Upper lobe of left lung (tissue), 6 donors: Measurements from ENCODE around the gene BMP6. TPM values are rescaled to one million over a fixed set of nuclear protein-coding genes. Genes with fewer than 3 reads are reported as not detected.
"Not testable (repeated sequence)": the region's sequence is repeated elsewhere in the genome, so short reads cannot be mapped to it uniquely, and the experiment has no call there.

Source experiments
- ATAC-seq, 2 donors: fragments of 200-7000 bp; cut with Tn5 transposase; one replicate each; pipeline ENCODE4 v1.9.1; 2022; ENCODE audit warnings: mild to moderate bottlenecking in 2 of 2, moderate library complexity in 2 of 2; ENCODE audit not compliant: low FRiP score in 2 of 2
- DNase-seq, 2 donors: peaks; one replicate each; pipeline ENCODE4 v3.0.0-alpha.2; 2019 to 2020
- H3K27ac ChIP-seq, 4 donors: fragments of 200-600 bp; sonication (generic); one replicate each; pipeline ENCODE4 v1.5.1; 2016 to 2019
- H3K27me3 ChIP-seq, 4 donors: fragments of 200-600 bp; sonication (generic); one replicate each; pipeline ENCODE4 v1.5.1; 2017 to 2019
- H3K36me3 ChIP-seq, 4 donors: fragments of 200-600 bp; sonication (generic); one replicate each; pipeline ENCODE4 v1.5.1; 2016 to 2019
- H3K4me1 ChIP-seq, 4 donors: fragments of 200-600 bp; sonication (generic); one replicate each; pipeline ENCODE4 v1.5.1; 2018 to 2019
- H3K4me3 ChIP-seq, 4 donors: fragments of 200-600 bp; sonication (generic); one replicate each; pipeline ENCODE4 v1.5.1; 2017 to 2019; ENCODE audit warnings: mild to moderate bottlenecking in 2 of 4, moderate library complexity in 1 of 4
- H3K9me3 ChIP-seq, 4 donors: fragments of 200-600 bp; sonication (generic); one replicate each; pipeline ENCODE4 v1.5.1; 2018 to 2019
- EP300 ChIP-seq, 4 donors: sonication (generic); formaldehyde crosslinking; IDR thresholded peaks; one replicate each; pipeline ENCODE4 v1.5.1; 2017; ENCODE audit warnings: antibody characterized with exemption in 4 of 4, control low read depth in 2 of 4
- POLR2A ChIP-seq, 4 donors: fragments of 450-650 bp; IDR thresholded peaks; one replicate each; pipeline ENCODE4 v1.5.1; 2016 to 2017; ENCODE audit warnings: antibody characterized with exemption in 4 of 4, mild to moderate bottlenecking in 2 of 4
- POLR2AphosphoS5 ChIP-seq, 2 donors: sonication (generic); formaldehyde crosslinking; IDR thresholded peaks; one replicate each; pipeline ENCODE4 v1.5.1; 2017; ENCODE audit warnings: antibody characterized with exemption in 2 of 2
- WGBS, 2 donors: methylation state at CpG; one replicate each; pipeline ENCODE4 v1.1.5; 2017 to 2018; 5-methylcytosine and 5-hydroxymethylcytosine counted together
- total RNA-seq, 6 donors: library from RNA; depleted of rRNA in 4 of 6; stranded (reverse); fragments of >200 nt in 4 of 6; gene quantifications; one replicate each; pipeline versions ENCODE4 v1.1.0 to v1.2.1, GENCODE V29; 2016 to 2021
- TF ChIP-seq, protein P1 (sequence below), 6 experiments: fragments of 450-650 bp in 4 of 6; fragments of 200-600 bp in 2 of 6; sonication (generic) in 2 of 6; IDR thresholded peaks; one replicate each; pipeline ENCODE4 v1.5.1; 2016 to 2019; ENCODE audit warnings: antibody characterized with exemption in 6 of 6
- donor health status: DM: no; HTN: no; CAD: no; lungs with moderate emphysema.
- donor health status: DM: no; HTN: yes; CAD: no; lungs with severe emphysema.

The BMP6 gene
- total RNA-seq, 6 donors from 2014 or later, result 1.0 to 25.4 (median 5.2) TPM

DNA sequence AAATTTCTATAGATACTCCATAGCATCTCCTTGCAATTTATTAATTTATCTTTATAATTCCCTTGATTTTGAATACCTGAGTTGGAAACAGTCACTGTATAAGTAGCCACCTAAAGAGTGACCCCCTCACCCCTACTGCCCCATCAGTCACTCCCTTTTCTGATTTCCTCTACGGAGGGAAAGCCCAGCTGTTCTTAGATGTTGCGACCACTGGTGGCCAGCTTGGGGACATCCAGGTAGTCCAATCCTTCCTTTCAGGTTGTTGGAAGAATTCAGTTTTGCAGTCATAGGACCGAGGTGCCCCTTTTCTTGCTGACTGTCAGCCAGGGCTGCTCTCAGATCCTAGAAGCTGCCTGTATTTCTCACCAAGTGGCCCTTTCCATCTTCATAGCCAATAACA lies 87.8 kb downstream of the BMP6 start:
- no peaks in the 10 kb centered on the region for H3K4me1 ChIP-seq
- no peaks in the 10 kb centered on the region for H3K36me3 ChIP-seq
- no peaks in the 10 kb centered on the region for H3K9me3 ChIP-seq
- WGBS, 2 donors, result 87 to 95% methylated on average over 3 of the region's 3 CpGs
- H3K27ac ChIP-seq, result no peak overlapping the region
- H3K4me3 ChIP-seq, result no peak overlapping the region
- no peak for ATAC-seq
- TF ChIP-seq POLR2AphosphoS5 (IDR thresholded peaks at IDR 0.05), result no peak
- no peak for TF ChIP-seq EP300 (IDR thresholded peaks at IDR 0.05)
- TF ChIP-seq, protein P1, sequence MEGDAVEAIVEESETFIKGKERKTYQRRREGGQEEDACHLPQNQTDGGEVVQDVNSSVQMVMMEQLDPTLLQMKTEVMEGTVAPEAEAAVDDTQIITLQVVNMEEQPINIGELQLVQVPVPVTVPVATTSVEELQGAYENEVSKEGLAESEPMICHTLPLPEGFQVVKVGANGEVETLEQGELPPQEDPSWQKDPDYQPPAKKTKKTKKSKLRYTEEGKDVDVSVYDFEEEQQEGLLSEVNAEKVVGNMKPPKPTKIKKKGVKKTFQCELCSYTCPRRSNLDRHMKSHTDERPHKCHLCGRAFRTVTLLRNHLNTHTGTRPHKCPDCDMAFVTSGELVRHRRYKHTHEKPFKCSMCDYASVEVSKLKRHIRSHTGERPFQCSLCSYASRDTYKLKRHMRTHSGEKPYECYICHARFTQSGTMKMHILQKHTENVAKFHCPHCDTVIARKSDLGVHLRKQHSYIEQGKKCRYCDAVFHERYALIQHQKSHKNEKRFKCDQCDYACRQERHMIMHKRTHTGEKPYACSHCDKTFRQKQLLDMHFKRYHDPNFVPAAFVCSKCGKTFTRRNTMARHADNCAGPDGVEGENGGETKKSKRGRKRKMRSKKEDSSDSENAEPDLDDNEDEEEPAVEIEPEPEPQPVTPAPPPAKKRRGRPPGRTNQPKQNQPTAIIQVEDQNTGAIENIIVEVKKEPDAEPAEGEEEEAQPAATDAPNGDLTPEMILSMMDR (IDR thresholded peaks at IDR 0.05), result no peak
- TF ChIP-seq POLR2A (IDR thresholded peaks at IDR 0.05), result no peak
- DNase-seq, result no peak
- H3K27me3 ChIP-seq, result no peaks in the 10 kb centered on the region

DNA sequence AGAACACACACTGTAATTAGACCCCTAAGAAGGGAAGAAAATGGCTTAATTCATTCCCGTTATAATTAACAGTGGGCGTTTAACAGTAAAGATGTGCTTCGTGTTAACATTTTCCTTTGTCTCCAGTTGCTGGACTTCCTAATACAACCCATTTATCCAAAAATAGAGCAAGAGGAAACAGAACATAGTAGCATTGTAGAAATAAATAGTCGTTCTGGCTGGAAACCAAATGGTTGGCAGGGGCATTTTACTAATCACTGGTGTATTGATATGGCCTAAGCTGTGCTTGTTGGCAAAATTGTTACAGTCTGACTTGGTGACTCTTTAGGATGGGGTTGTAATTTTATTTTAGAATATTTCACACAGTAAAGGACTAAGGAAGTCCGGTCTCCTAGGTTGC lies 89.8 kb downstream of the BMP6 start:
- ATAC-seq (no peak), DNase-seq (no peak)
- Histone ChIP-seq H3K27me3 (no peaks in the 10 kb centered on the region), H3K4me3 (no peak overlapping the region), H3K4me1 (no peaks in the 10 kb centered on the region), H3K9me3 (no peaks in the 10 kb centered on the region), H3K36me3 (no peaks in the 10 kb centered on the region), H3K27ac (no peak overlapping the region)
- WGBS, 2 donors, result 48 to 59% methylated on average over 5 of the region's 5 CpGs
- TF ChIP-seq, protein P1 (IDR thresholded peaks at IDR 0.05), result no peak
- no peak for TF ChIP-seq EP300 (IDR thresholded peaks at IDR 0.05)
- no peak for TF ChIP-seq POLR2AphosphoS5 (IDR thresholded peaks at IDR 0.05)
- no peak for TF ChIP-seq POLR2A (IDR thresholded peaks at IDR 0.05)

DNA sequence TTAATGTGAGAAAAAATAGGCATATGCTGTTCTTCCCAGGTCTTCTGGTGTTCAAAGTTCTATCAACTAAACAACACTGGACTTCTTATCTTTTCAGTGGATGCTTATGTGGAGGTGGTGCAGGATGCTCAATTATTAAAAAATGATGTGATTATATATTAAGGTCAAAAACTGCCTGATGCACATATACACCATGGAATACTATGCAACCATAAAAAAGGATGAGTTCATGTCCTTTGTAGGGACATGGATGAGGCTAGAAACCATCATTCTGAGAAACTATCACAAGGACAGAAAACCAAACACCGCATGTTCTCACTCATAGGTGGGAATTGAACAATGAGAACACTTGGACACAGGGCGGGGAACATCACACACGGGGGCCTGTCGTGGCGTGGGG lies 91.3 kb downstream of the BMP6 start:
- H3K4me3 ChIP-seq, H3K36me3 ChIP-seq, H3K4me1 ChIP-seq, H3K27ac ChIP-seq, H3K9me3 ChIP-seq, ATAC-seq, H3K27me3 ChIP-seq, DNase-seq: not testable (repeated sequence)
- WGBS, 2 donors, result 100% methylated on average over 2 to 5 of the region's 5 CpGs

DNA sequence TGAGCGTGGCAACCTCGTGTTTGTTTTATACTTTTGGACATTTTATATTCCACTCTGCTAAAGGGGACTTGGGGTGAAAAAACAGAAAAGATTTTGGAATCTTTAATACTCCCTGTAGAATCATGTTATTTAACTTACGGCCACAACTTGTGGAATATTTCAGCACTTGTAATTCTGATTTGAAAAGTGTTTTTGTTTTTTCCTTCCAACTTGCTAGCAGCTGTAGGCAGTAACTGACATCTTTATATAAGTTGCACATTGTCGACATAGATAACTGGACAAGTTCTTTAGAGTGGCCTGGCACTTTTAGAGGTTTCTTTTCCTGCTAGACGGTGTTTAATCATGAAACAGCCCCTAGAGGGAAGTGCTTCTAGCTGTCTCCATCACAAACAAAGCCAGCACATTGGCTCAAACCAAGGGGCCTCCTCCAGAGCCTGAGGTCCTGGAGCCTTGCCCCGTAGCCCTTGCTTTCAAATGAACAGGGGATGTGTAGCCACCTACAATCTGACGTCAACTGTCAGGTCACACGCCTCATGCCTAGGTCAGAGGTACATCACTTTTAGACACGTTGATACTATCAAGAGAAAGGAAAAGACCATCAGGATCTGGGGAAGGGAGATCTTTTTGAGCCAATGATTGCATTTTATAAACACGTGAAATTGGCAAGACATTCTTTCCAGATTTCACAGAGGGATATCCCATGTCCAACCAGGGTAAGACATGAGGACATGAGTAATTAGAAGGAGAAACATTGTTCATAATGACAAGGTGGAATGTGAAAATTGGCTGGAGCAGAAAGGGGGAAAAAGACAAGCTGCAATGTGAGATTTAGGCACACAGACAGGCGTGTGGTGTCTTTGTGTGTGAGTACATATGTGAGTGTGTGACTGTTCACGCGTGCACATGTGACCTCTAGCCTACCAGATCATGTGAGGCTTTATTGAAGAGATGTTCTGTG lies 92.6 kb downstream of the BMP6 start:
- Histone ChIP-seq H3K4me1 (no peaks in the 10 kb centered on the region), H3K9me3 (no peaks in the 10 kb centered on the region), H3K27ac (no peak overlapping the region), H3K27me3 (no peaks in the 10 kb centered on the region), H3K4me3 (no peak overlapping the region), H3K36me3 (no peaks in the 10 kb centered on the region)
- ATAC-seq, result peak in 1 of 2 donors; percentile 28
- TF ChIP-seq EP300 (IDR thresholded peaks at IDR 0.05), result no peak
- TF ChIP-seq, protein P1 (IDR thresholded peaks at IDR 0.05), result no peak
- no peak for TF ChIP-seq POLR2AphosphoS5 (IDR thresholded peaks at IDR 0.05)
- TF ChIP-seq POLR2A (IDR thresholded peaks at IDR 0.05), result no peak
- DNase-seq, result no peak
- 75% methylated on average over 12 to 13 of the region's 13 CpGs for WGBS, 2 donors

DNA sequence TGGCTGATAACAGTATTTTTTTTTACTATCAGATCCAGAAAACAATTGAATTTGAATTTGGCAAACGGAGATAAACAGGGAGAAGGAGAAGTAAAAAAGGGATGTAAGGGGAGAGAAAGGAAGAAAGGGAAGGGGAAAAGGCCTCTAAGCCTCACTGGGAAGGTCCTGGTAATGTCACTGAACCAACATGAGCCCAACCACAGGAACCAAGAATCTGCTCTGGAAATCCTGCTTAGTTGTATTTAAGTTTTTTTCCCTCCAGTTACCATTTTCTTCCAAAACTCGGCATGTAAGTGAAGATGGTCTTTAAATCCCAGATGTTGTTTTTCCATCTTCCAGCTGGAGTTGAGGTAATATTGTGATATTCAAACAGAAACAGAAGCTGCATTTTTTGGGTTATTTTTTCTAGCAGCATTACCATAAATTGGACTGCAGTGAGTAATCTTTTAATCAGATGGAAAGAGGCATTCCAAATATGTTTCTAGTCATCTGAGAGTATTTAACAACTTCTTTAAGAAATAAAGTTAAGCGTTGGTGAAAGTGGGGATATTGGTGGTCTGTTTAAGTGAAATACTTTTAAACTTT lies 93.6 kb downstream of the BMP6 start:
- Histone ChIP-seq H3K27me3 (no peaks in the 10 kb centered on the region), H3K4me1 (no peaks in the 10 kb centered on the region), H3K4me3 (no peak overlapping the region), H3K9me3 (no peaks in the 10 kb centered on the region), H3K36me3 (no peaks in the 10 kb centered on the region), H3K27ac (no peak overlapping the region)
- TF ChIP-seq EP300 (IDR thresholded peaks at IDR 0.05) (no peak), POLR2AphosphoS5 (IDR thresholded peaks at IDR 0.05) (no peak)
- TF ChIP-seq, protein P1 (IDR thresholded peaks at IDR 0.05), result no peak
- 64 to 69% methylated on average over 3 of the region's 3 CpGs for WGBS, 2 donors
- no peak for ATAC-seq
- no peak for DNase-seq
